Stimulated activated CD8-positive, alpha-beta memory T cell treated with anti-CD3 and anti-CD28 coated beads, Interleukin-2, amount 100 ng/mL, for 48 hours (primary cell): ENCODE results near the gene OR5A2.
"Not testable (repeated sequence)": the region's sequence is repeated elsewhere in the genome, so short reads cannot be mapped to it uniquely, and the experiment has no call there.

Source experiments
- DNase-seq, 2 donors: peaks; one replicate each; pipeline ENCODE4 v3.0.0-alpha.2; 2020; ENCODE audit warnings: low read depth in 2 of 2

The OR5A2 gene

DNA sequence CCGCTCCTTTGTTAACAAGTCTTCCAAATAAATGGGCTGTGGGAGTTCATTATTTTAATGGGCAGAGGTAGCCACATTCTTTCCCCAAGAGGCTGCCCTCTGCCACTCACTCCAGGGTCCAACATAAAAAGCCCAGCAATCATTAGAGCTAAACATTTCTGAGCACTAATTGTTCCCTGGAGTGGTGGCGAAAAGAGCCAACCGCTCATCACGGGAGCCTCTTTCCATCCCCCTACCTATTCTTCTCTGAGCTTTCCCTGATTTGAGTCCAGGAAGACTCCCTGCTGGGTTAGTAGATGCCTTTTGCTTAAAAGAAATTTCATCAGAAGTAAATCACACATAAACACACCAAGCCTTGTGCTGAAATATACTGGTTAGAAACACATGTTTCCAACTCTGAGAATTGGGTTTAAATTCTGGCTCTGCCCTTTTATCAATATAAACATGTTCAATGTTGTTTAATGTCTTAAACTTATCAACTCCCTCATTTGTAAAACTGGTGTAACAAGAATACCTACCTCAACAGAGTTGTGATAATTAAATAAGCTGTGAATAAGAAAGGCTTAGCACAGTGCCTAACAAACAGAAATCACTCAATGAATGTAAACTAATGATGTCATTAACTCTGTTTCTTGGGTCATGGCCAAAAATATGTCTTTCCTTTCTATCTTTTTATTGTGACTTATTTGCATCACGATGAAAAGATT lies at the start of gene OR5A2:
Gene OR5A2, minus strand, starts transcription at position 53 of the 707 bp plus-strand sequence. CDS start 3,460 bp downstream, outside the sequence.
- no peak for DNase-seq

DNA sequence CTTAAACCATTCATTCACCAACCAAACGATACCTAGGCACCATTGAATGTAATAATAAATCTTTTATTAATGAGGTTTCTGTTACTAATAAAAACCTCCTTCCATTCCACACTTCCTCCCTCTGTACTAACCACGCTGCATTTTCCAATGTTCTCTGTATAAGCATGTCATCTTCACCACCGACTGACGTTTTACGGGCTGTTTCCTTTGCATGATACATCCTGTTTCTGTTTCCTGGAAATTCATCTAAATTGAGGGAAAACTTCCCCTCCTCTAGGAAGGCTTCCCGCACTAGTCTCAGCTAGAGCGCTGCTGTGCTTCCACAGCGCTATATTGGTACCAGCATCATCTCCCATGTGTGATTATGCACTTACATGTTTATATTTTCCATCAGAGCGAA lies 49.0 kb upstream of the OR5A2 start:
- DNase-seq, result no peak

DNA sequence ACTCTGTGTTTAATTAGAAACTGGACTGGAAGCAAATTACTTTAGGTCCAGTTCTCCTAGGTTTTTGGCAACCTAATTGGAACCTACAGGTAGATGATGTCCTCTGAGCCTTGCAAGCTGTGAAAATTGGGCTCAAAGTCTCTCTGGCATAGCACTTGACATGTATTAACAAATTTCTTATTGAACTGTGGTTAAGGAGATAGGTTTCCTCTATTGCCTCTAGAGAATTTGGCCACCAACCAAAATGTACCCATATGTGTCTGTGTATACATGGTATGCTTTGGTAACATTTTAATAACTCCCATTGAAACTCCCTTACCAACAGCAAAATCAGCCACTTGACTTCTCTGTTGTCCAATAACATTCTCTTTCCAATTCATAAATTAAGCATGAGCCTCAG lies 46.8 kb upstream of the OR5A2 start, which contains the start of gene OR4D10:
Gene OR4D10, plus strand, starts transcription at position 301 of the 400 bp plus-strand sequence. CDS start 4,115 bp downstream, outside the sequence.
- DNase-seq, result no peak

DNA sequence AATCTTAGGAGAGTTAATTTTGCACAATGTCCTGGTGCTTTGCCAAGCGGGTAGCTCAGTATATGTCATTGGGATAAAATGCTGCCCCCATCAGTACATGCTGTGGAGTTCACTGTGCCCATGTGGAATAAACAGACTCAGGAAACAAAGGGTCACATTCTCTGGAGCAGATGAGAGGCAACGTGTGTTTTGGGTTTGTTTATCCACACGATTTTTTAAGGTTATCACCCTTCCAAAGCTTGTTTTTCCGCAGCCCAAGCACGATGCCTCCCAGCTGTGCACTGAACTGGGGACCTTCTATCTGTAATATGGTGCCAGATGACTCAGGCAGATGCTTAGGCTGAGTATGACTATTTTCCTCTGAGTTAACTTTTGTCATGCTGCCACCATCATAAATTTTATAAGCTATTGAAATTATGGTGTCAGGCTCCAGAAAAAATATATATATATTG lies 37.0 kb upstream of the OR5A2 start:
- no peak for DNase-seq

DNA sequence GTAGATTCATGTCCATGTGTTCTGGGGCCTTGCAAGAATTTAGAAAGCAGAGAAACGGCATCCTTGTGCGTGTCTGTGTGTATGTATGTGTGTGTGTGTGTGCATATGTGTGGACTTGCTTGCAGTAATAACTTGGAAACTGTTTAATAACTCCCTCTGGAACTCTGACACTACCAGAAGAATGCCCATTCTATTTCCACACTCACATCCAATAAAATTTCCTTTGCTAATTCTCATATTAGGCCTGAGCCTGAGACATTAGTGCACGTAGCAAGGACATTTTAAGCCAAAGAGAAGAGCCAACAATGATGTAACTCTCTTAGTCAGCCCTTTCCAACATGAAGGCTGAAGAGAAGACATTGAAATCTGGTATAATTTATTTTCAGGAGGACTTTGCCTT lies 33.7 kb upstream of the OR5A2 start:
- DNase-seq, result no peak

- DNase-seq, result no peak
These were observed 30.4 kb upstream of the OR5A2 start, which contains the start of gene OR4D6 for GRCh38 chr11:59456661-59457060. Gene OR4D6 (plus strand): TSS chr11:59456961. CDS start chr11:59456961, 0 bp downstream.

- no peak for DNase-seq
These were observed 22.3 kb upstream of the OR5A2 start for GRCh38 chr11:59448484-59448883.

DNA sequence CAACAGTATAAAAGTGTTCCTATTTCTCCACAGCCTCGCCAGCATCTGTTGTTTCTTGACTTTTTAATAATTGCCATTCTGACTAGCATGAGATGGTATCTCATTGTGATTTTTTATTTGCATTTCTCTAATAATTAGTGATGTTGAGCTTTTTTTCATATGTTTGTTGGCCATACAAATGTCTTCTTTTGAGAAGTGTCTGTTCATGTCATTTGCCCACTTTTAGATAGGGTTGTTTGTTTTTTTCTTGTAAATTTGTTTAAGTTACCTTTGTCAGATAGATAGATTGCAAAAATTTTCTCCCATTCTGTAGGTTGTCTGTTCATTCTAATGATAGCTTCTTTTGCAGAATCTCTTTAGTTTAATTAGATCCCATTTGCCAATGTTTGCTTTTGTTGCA lies 19.4 kb upstream of the OR5A2 start:
- not testable (repeated sequence) for DNase-seq

DNA sequence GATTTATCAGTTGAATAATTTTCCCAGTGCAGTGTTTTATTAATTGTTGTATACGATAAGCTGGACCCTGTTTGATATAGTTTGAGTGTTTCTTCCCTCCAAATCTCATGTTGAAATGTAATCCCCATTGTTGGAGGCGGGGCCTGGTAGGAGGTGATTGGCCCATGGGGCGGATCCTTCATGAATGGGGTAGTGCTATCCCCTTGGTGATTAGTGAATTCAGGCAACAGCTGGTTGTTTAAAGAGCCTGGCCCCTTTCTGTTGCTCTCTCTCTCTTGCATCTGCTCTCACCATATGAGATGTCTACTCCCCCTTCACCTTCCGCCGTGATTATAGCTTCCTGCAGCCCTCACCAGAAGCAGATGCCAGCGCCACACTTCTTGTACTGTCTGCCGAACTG lies 11.6 kb upstream of the OR5A2 start:
- no peak for DNase-seq

- DNase-seq, result no peak
These were observed 10.0 kb upstream of the OR5A2 start, which contains the start of gene OR5A1 for GRCh38 chr11:59436169-59436568. Gene OR5A1 (plus strand): TSS chr11:59436469. CDS start chr11:59443169, 6,700 bp downstream.

DNA sequence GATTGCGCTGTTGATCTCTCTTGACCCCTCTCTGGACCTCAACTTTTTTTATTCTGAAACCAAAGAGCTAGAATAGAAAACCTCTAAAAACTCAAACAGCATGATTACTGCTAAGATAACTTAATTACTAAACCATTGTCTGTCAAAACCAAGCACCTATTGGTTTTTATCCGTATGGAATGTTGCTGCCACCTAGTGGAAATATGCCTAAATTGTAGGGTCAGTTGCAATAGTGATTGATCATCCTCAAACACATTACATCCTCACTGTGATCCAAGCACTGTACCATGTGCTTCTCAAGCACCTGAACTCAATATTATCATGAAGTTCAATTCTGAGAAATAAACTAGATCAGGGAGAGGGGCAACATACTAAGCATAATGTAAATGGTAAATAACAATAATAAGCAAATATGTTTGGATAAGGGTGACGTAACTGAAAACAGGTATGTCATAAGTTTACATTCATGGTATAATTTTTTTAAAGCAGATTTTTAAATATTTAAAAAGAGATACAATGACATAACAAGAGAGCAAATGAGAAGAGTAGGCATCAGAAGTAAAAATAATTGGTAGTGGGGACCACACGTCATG lies 3.8 kb upstream of the OR5A2 start:
- no peak for DNase-seq

DNA sequence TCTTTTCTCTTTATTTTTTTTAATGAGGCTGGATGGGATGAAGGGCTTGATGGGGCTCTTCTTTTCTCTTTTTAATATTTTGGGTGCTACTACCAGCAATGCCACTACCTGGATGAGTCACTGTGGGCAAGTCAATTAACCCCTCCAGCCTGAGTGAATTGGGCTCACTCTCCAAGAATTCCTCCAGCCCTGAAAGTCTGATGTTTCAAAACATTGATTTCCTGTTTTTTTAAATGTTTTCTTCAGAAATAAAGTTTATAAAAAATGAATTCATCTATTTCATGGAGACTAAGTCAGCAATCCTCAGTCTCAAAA lies 812 bp upstream of the OR5A2 start:
- DNase-seq, result no peak

GRCh38 chr11:59425131-59425530 lies 1.1 kb downstream of the OR5A2 start:
- DNase-seq, result no peak

GRCh38 chr11:59423835-59424234 lies 2.4 kb downstream of the OR5A2 start:
- DNase-seq, result no peak

DNA sequence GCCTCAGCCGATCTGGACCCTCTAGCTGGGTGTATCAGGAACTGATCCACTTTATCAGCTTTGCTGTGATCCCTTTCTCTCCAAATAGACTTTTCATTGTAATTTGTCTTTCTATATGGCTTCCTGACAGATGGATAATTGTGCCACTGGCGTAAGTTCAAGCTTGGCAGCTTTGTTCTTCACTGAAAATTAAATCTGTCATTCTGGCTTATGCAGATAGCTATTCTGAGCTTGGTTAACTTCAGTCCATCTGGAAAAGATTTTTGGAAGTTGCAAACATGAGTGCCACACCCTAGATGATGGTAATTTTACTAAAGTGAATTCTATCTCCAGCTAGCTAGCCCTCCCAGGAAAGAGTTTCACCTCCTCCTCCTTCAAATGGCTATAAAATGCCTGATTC lies 8.1 kb downstream of the OR5A2 start:
- no peak for DNase-seq

DNA sequence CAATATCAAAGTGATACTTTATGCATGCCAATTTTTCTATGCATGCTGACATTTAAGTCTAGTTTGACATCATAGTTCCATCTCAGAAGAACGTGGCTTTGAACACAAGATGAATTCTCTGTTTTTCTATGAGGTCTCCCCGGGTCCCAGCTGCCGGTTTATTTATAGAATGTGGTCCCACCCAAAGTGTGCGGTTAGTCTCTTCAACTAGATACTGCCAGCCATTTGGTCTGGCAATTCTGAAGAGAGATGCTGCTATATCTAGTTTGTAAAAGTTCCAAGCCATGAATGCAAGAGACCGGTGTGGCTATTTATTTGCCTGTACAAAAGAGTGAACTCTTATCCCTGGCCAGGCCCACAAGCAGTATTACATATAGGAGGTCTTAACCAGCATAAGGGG lies 9.2 kb downstream of the OR5A2 start:
- DNase-seq, result no peak

- no peak for DNase-seq
These were observed 9.6 kb downstream of the OR5A2 start for GRCh38 chr11:59416613-59417012.

DNA sequence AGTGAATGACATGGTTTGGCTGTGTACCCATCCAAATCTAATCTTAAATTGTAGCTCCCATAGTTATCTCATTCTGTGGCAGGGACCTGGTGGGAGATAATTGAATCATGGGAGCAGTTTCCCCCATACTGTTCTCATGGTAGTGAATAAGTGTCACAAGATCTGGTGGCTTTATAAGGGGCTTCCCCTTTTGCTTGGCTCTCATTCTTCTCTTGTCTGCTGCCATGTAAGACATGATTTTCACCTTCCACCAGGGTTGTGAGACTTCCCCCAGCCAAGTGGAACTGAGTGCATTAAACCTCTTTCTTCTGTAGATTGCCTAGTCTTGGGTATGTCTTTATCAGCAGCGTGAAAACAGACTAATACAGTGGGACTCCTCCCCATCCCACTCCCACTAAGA lies 11.1 kb downstream of the OR5A2 start:
- no peak for DNase-seq

DNA sequence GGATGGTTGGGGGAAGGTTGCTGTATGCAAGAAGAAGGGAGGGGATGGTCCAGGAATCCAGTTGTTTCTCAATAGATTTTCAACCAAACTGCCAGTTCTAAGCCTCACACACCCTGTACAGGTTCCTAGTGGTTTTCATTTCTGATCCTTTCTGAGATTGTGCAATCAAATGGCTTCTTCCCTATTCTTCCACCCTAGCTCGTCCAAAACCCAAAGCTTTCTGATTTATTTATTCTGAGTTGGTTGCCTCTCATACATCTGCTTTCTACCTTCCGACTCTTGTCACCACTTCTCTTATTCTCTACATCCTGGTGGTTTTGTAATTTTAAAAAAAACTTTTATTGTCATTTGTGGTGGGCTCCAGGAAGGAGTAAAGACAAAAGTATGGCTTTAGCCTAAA lies 12.6 kb downstream of the OR5A2 start:
- DNase-seq, result no peak

GRCh38 chr11:59403546-59403945 lies 22.7 kb downstream of the OR5A2 start:
- no peak for DNase-seq

DNA sequence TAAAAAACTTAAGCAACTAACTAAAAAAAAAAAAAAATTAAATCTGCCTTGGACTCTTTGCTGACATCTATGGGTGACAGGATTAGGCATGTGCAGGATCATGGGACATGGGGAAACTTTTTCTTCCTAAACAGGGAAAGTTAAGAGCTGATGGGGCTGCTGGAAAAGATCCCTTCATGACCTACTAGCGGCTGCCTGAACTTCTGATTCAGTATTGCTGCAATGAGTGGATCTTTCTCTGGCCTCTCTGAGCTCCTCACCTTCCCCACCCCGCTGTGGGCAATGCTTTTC lies 25.0 kb downstream of the OR5A2 start:
- DNase-seq, result no peak

- no peak for DNase-seq
These were observed 25.6 kb downstream of the OR5A2 start for GRCh38 chr11:59400461-59401261.

GRCh38 chr11:59394186-59394585 lies 32.0 kb downstream of the OR5A2 start:
- DNase-seq, result no peak
